Amniotic epithelial cell (primary cell): ENCODE results near the gene RETN.

Experiments used
- DNase-seq: peaks from one replicate; pipeline ENCODE4 v3.0.0-alpha.2; 2010; ENCODE audit warnings: low read depth

The RETN gene

GRCh38 chr19:7685546-7686445 is 16.9 kb downstream of the RETN start:
- DNase-seq = no peak

- no peak for DNase-seq
Observed at GRCh38 chr19:7687177-7687576, 18.3 kb downstream of the RETN start.

- no peak for DNase-seq
Observed at GRCh38 chr19:7689165-7689564, 20.3 kb downstream of the RETN start.

- DNase-seq = no peak
Observed at GRCh38 chr19:7690779-7691258, 22.0 kb downstream of the RETN start.

- no peak for DNase-seq
Observed at GRCh38 chr19:7691497-7691896, 22.6 kb downstream of the RETN start.

GRCh38 chr19:7692417-7693088 is 23.7 kb downstream of the RETN start:
- DNase-seq = no peak

GRCh38 chr19:7694499-7694898 is 25.6 kb downstream of the RETN start:
- DNase-seq = no peak

- no peak for DNase-seq
Observed at GRCh38 chr19:7697721-7698287, 29.0 kb downstream of the RETN start.

GRCh38 chr19:7698583-7698982 is 29.7 kb downstream of the RETN start:
- no peak for DNase-seq

- no peak for DNase-seq
Observed at GRCh38 chr19:7699003-7699402, 30.2 kb downstream of the RETN start.

GRCh38 chr19:7699417-7700401 is 30.9 kb downstream of the RETN start:
- no peak for DNase-seq

- DNase-seq = no peak
Observed at GRCh38 chr19:7701049-7701653, 32.3 kb downstream of the RETN start.

GRCh38 chr19:7701654-7702457 is 33.0 kb downstream of the RETN start, which contains the start of gene FCER2:
Gene FCER2, minus strand, starts transcription at chr19:7702131. Its CDS starts 2,371 bp downstream, at chr19:7699760.
- no peak for DNase-seq

- no peak for DNase-seq
Observed at GRCh38 chr19:7703332-7703731, 34.5 kb downstream of the RETN start.

GRCh38 chr19:7704280-7705060 is 35.6 kb downstream of the RETN start:
- DNase-seq = no peak

- no peak for DNase-seq
Observed at GRCh38 chr19:7705387-7706187, 36.7 kb downstream of the RETN start.

- no peak for DNase-seq
Observed at GRCh38 chr19:7706188-7706954, 37.5 kb downstream of the RETN start.

GRCh38 chr19:7706955-7707456 is 38.2 kb downstream of the RETN start:
- DNase-seq = no peak
